ENCODE measurements around the gene CAMK2A.

CAMK2A gene

GRCh38 chr5:150305557-150305956 lies 16.0 kb upstream of the CAMK2A start:
- Mint-ChIP-seq H3K36me3 (ENCODE audit: low read depth) (no peaks in the 10 kb centered on the region), H3K27ac (peak overlapping the region; percentile 86 to 92 (median 89)), H3K4me3 (peak overlapping the region in 1 of 3 experiments; percentile 2), H3K27me3 (ENCODE audit: low read depth) (peaks cover 19% of the 10 kb centered on the region), H3K4me1 (peaks cover 68% of the 10 kb centered on the region), H3K9me3 (no peaks in the 10 kb centered on the region)
- no peak for TF ChIP-seq CTCF (IDR thresholded peaks at IDR 0.05; ENCODE audit: unreplicated experiment in 3 of 3)

GRCh38 chr5:150305095-150305494 lies 15.5 kb upstream of the CAMK2A start:
- peaks cover 21% of the 10 kb centered on the region for H3K27me3 Mint-ChIP-seq (ENCODE audit: low read depth)
- H3K9me3 Mint-ChIP-seq = no peaks in the 10 kb centered on the region
- H3K27ac Mint-ChIP-seq = peak overlapping the region; percentile 86 to 92 (median 89)
- TF ChIP-seq CTCF (IDR thresholded peaks at IDR 0.05; ENCODE audit: unreplicated experiment in 3 of 3) = no peak
- peaks cover 69% of the 10 kb centered on the region for H3K4me1 Mint-ChIP-seq
- no peaks in the 10 kb centered on the region for H3K36me3 Mint-ChIP-seq (ENCODE audit: low read depth)
- H3K4me3 Mint-ChIP-seq = peak overlapping the region in 1 of 3 experiments; percentile 2

GRCh38 chr5:150304481-150305081 lies 15.0 kb upstream of the CAMK2A start:
- TF ChIP-seq CTCF (IDR thresholded peaks at IDR 0.05; ENCODE audit: unreplicated experiment in 3 of 3) = no peak
- Mint-ChIP-seq H3K4me3 (peak overlapping the region in 2 of 3 experiments; percentile 50 to 73), H3K9me3 (no peaks in the 10 kb centered on the region), H3K27ac (peak overlapping the region; percentile 95 to 99 (median 97)), H3K4me1 (peaks cover 69% of the 10 kb centered on the region), H3K27me3 (ENCODE audit: low read depth) (peaks cover 20% of the 10 kb centered on the region), H3K36me3 (ENCODE audit: low read depth) (no peaks in the 10 kb centered on the region)

GRCh38 chr5:150303660-150304386 lies 14.2 kb upstream of the CAMK2A start:
- Mint-ChIP-seq H3K4me1 (peaks cover 72% of the 10 kb centered on the region), H3K4me3 (peak overlapping the region; percentile 50 to 80 (median 73))

DNA sequence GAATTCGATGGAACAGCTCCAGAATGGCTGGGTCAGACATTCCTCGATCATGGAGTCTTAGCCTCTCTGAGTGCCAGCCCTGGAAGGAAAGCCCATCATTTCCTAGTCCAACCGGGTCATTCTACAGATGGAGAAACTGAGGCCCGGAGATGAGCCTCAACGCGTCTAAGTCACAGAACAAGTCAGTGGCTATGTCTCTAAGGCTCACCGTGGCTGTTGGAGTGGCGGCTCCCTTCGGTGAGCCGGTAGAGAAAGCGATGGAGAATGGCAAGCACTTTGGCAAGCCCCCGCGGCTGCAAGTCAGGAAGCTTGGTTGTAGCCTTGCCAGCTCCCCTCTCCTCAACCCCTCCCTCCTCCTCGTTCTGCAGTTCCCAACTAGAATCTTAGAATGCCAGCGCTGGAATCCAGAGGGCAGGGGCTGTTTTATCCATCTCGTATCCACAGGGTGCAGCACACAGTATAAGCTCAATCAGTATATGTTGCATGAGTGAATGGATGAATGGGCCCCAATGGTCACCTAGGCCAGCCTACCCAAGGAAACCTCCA lies 13.6 kb upstream of the CAMK2A start:
- no peak for TF ChIP-seq CTCF (IDR thresholded peaks at IDR 0.05; ENCODE audit: unreplicated experiment in 3 of 3)
- Mint-ChIP-seq H3K4me1 (peaks cover 74% of the 10 kb centered on the region), H3K36me3 (ENCODE audit: low read depth) (no peaks in the 10 kb centered on the region), H3K27ac (peak overlapping the region; percentile 95 to 99 (median 97)), H3K9me3 (no peaks in the 10 kb centered on the region), H3K27me3 (ENCODE audit: low read depth) (peaks cover 14% of the 10 kb centered on the region), H3K4me3 (peak overlapping the region; percentile 22 to 87 (median 85))

More at GRCh38 chr5:150303660-150304386, 14.2 kb upstream of the CAMK2A start:
- Mint-ChIP-seq H3K27ac (peak overlapping the region; percentile 95 to 99 (median 97)), H3K36me3 (ENCODE audit: low read depth) (no peaks in the 10 kb centered on the region), H3K9me3 (no peaks in the 10 kb centered on the region), H3K27me3 (ENCODE audit: low read depth) (peaks cover 14% of the 10 kb centered on the region)
- no peak for TF ChIP-seq CTCF (IDR thresholded peaks at IDR 0.05; ENCODE audit: unreplicated experiment in 3 of 3)

All from nephron (organoid).